CD4-positive, alpha-beta T cell treated with Interferon gamma for 1 hour (primary cell): ENCODE data around the gene NUP50.
"Not testable (repeated sequence)": the region's sequence is repeated elsewhere in the genome, so short reads cannot be mapped to it uniquely, and the experiment has no call there.

Experiments
- DNase-seq: peaks from one replicate; pipeline ENCODE4 v3.0.0-alpha.2; 2020

The NUP50 gene

GRCh38 chr22:45163099-45163450, 650 bp upstream of the NUP50 start:
- DNase-seq: no peak

GRCh38 chr22:45164270-45165088, 754 bp downstream of the NUP50 start:
- no peak for DNase-seq

- no peak for DNase-seq
Measured at GRCh38 chr22:45166932-45167331, 3.2 kb downstream of the NUP50 start.

- no peak for DNase-seq
Measured at GRCh38 chr22:45169591-45170466, 6.1 kb downstream of the NUP50 start.

- DNase-seq: no peak
Measured at GRCh38 chr22:45171830-45172229, 8.1 kb downstream of the NUP50 start.

GRCh38 chr22:45172881-45173585, 9.3 kb downstream of the NUP50 start:
- DNase-seq: no peak

GRCh38 chr22:45179276-45180049, 15.7 kb downstream of the NUP50 start:
- peak; percentile 47 for DNase-seq

GRCh38 chr22:45180146-45180679, 16.5 kb downstream of the NUP50 start:
- no peak for DNase-seq

- DNase-seq: no peak
Measured at GRCh38 chr22:45181240-45181639, 17.5 kb downstream of the NUP50 start.

GRCh38 chr22:45181766-45182165, 18.0 kb downstream of the NUP50 start:
- no peak for DNase-seq

- no peak for DNase-seq
Measured at GRCh38 chr22:45183974-45184373, 20.2 kb downstream of the NUP50 start.

GRCh38 chr22:45185718-45186514, 22.2 kb downstream of the NUP50 start:
- no peak for DNase-seq

GRCh38 chr22:45187891-45188290, 24.2 kb downstream of the NUP50 start:
- DNase-seq: no peak

- DNase-seq: no peak
Measured at GRCh38 chr22:45188779-45189178, 25.1 kb downstream of the NUP50 start.

GRCh38 chr22:45190202-45190872, 26.6 kb downstream of the NUP50 start:
- no peak for DNase-seq

- not testable (repeated sequence) for DNase-seq
Measured at GRCh38 chr22:45191746-45192145, 28.0 kb downstream of the NUP50 start.

GRCh38 chr22:45192701-45193187, 29.0 kb downstream of the NUP50 start:
- no peak for DNase-seq

- no peak for DNase-seq
Measured at GRCh38 chr22:45194686-45195085, 31.0 kb downstream of the NUP50 start.

GRCh38 chr22:45195616-45196015, 31.9 kb downstream of the NUP50 start:
- DNase-seq: no peak

GRCh38 chr22:45196308-45196707, 32.6 kb downstream of the NUP50 start:
- DNase-seq: no peak
